Prostate gland (tissue), 2 donors: ENCODE data around the gene RNF123. TPM values are rescaled to one million over a fixed set of nuclear protein-coding genes. Genes with fewer than 3 reads are reported as not detected.
A peak's percentile ranks its signal among the peaks of the same experiment; 100 is the strongest.

ENCODE experiments used
- DNase-seq: peaks from one replicate; pipeline ENCODE4 v3.0.0-alpha.2; 2019; ENCODE audit warnings: low spot score
- H3K27ac ChIP-seq, 2 donors: fragments of 200-600 bp; sonication (generic); 2 replicates each; pipeline ENCODE4 v1.5.1; 2017 to 2019
- H3K27me3 ChIP-seq: fragments of 200-600 bp; sonication (generic); replicated peaks from 2 replicates; pipeline ENCODE4 v1.5.1; 2019; ENCODE audit not compliant: insufficient read depth
- H3K36me3 ChIP-seq, 2 donors: fragments of 200-600 bp; sonication (generic); 1 replicate in 1 of 2; 2 replicates in 1 of 2; pipeline versions ENCODE4 v1.5.1 to v1.8.1; 2017 to 2019
- H3K4me1 ChIP-seq: fragments of 200-600 bp; sonication (generic); replicated peaks from 2 replicates; pipeline ENCODE4 v1.5.1; 2019
- H3K4me3 ChIP-seq, 2 donors: fragments of 200-600 bp; sonication (generic); 2 replicates each; pipeline ENCODE4 v1.5.1; 2017 to 2019
- H3K9me3 ChIP-seq: fragments of 200-600 bp; sonication (generic); 2 replicates; pipeline ENCODE4 v1.5.1; 2017
- CTCF ChIP-seq, 4 experiments: fragments of 200-600 bp in 2 of 4; fragments of 450-650 bp in 2 of 4; sonication (generic) in 2 of 4; IDR thresholded peaks; 1 replicate in 3 of 4; 2 replicates in 1 of 4; pipeline ENCODE4 v1.5.1; 2016 to 2019; ENCODE audit warnings: antibody characterized with exemption in 4 of 4, mild to moderate bottlenecking in 2 of 4, moderate library complexity in 2 of 4
- POLR2A ChIP-seq: fragments of 450-650 bp; IDR thresholded peaks from one replicate; pipeline ENCODE4 v1.6.1; 2016; ENCODE audit warnings: antibody characterized with exemption, mild to moderate bottlenecking
- POLR2AphosphoS5 ChIP-seq: sonication (generic); formaldehyde crosslinking; IDR thresholded peaks from one replicate; pipeline ENCODE4 v1.6.1; 2017; ENCODE audit warnings: antibody characterized with exemption
- whole genome bisulfite sequencing: methylation state at CpG from one replicate; pipeline ENCODE4 v1.1.5; 2018; 5-methylcytosine and 5-hydroxymethylcytosine counted together
- intact Hi-C: fragments of 100-400 bp; cut with DNase I; formaldehyde crosslinking; loops from one replicate; pipeline ENCODE4 v1.14.2; 2022
- total RNA-seq, 2 donors: library from RNA; depleted of rRNA; stranded (reverse); fragments of >200 nt; gene quantifications; one replicate each; pipeline ENCODE4 v1.1.0, GENCODE V29; 2016

RNF123 gene
- 10 to 100 TPM; 24.9 to 58.3 TPM for total RNA-seq

- Histone ChIP-seq H3K4me3 (peak within 1 kb of the TSS; percentile 87 to 95), H3K9me3 (no peaks in the 10 kb centered on the region), H3K36me3 (no peaks in the 10 kb centered on the region), H3K27ac (peak within 1 kb of the TSS; percentile 76 to 77), H3K4me1 (peaks cover 8% of the 10 kb centered on the region), H3K27me3 (no peaks in the 10 kb centered on the region)
- intact Hi-C loops = no loop called here
- DNase-seq = peak; percentile 78
- WGBS = 1% methylated on average over 54 of the region's 66 CpGs
- TF ChIP-seq CTCF (IDR thresholded peaks at IDR 0.05) = peak in 2 of 4 experiments; percentile 49 to 53
- peak; percentile 95 for TF ChIP-seq POLR2AphosphoS5
- TF ChIP-seq POLR2A = peak; percentile 57
Observed at GRCh38 chr3:49689046-49689907, at the start of gene RNF123, which contains the start of gene MST1. Gene RNF123 (plus strand): TSS chr3:49689557. CDS start chr3:49691166, 1,609 bp downstream. Gene MST1 (minus strand): TSS chr3:49689474. CDS start chr3:49688691, 783 bp downstream.

GRCh38 chr3:49641292-49641691 lies 48.1 kb upstream of the RNF123 start:
- no peak for DNase-seq
- Histone ChIP-seq H3K27ac (no peak overlapping the region), H3K9me3 (no peaks in the 10 kb centered on the region), H3K36me3 (no peaks in the 10 kb centered on the region), H3K4me1 (no peaks in the 10 kb centered on the region), H3K4me3 (no peak overlapping the region), H3K27me3 (no peaks in the 10 kb centered on the region)
- intact Hi-C loops = no loop called here
- 80% methylated on average over 7 of the region's 7 CpGs for WGBS
- TF ChIP-seq CTCF (IDR thresholded peaks at IDR 0.05) (no peak), POLR2A (no peak), POLR2AphosphoS5 (no peak)

- no peak overlapping the region for H3K27ac ChIP-seq
- no peak for DNase-seq
- 94% methylated on average over 13 of the region's 14 CpGs for WGBS
Observed at GRCh38 chr3:49641921-49642707, 47.2 kb upstream of the RNF123 start.

GRCh38 chr3:49642708-49643145 lies 46.6 kb upstream of the RNF123 start:
- 87% methylated on average over 8 of the region's 9 CpGs for WGBS
- no peak for TF ChIP-seq POLR2A
- no peak for TF ChIP-seq CTCF (IDR thresholded peaks at IDR 0.05)
- TF ChIP-seq POLR2AphosphoS5 = no peak
- Histone ChIP-seq H3K9me3 (no peaks in the 10 kb centered on the region), H3K4me1 (no peaks in the 10 kb centered on the region), H3K4me3 (no peak overlapping the region), H3K36me3 (no peaks in the 10 kb centered on the region), H3K27ac (no peak overlapping the region), H3K27me3 (no peaks in the 10 kb centered on the region)
- intact Hi-C loops = no loop called here
- DNase-seq = no peak

More at GRCh38 chr3:49641921-49642707, 47.2 kb upstream of the RNF123 start:
- Histone ChIP-seq H3K4me1 (no peaks in the 10 kb centered on the region), H3K27me3 (no peaks in the 10 kb centered on the region), H3K36me3 (no peaks in the 10 kb centered on the region), H3K4me3 (no peak overlapping the region), H3K9me3 (no peaks in the 10 kb centered on the region)
- intact Hi-C loops = no loop called here
- TF ChIP-seq POLR2A = no peak
- no peak for TF ChIP-seq CTCF (IDR thresholded peaks at IDR 0.05)
- TF ChIP-seq POLR2AphosphoS5 = no peak
